HCT116 (cell line): Measurements from ENCODE around the gene ADK. TPM values are rescaled to one million over a fixed set of nuclear protein-coding genes. Genes with fewer than 3 reads are reported as not detected.

Experiments used
- ATAC-seq: fragments of 200-7000 bp; cut with Tn5 transposase; 2 replicates; pipeline ENCODE4 v1.9.1; 2020; ENCODE audit warnings: mild to moderate bottlenecking, moderate library complexity
- BruUV-seq: library from RNA; stranded (reverse); fragments of 400-500 nt; replicated peaks from 2 replicates; lab custom pipeline; 2021; lab: Mats Ljungman, UMichigan
- CTCF ChIA-PET: fragments of 300-600 bp; sonication (Branson Sonifier 250); formaldehyde crosslinking; loops from one replicate; lab custom pipeline; 2021; ENCODE audit warnings: antibody characterized with exemption; lab: Charles Lee
- POLR2A ChIA-PET: fragments of 300-600, 350-600 bp; sonication (Branson Sonifier 250); formaldehyde crosslinking; loops from one replicate; lab custom pipeline; 2021; ENCODE audit warnings: antibody characterized with exemption; lab: Charles Lee
- RAD21 ChIA-PET, 2 experiments: fragments of 300-600 bp; sonication (Branson Sonifier 250); formaldehyde crosslinking; loops; one replicate each; lab custom pipeline; 2023; ENCODE audit warnings: low total read pairs in 2 of 2; ENCODE audit not compliant: uncharacterized antibody in 2 of 2, unreplicated experiment in 2 of 2, low non-redundant PET in 1 of 2; lab: Charles Lee
- DNase-seq: peaks from one replicate; pipeline ENCODE4 v3.0.0-alpha.2; 2010; ENCODE audit warnings: low read depth, low spot score
- H2AFZ ChIP-seq: fragments of 200-600 bp; shearing (Covaris generic), sonication (generic); 2 replicates; pipeline ENCODE4 v1.6.1; 2017; ENCODE audit warnings: low read depth, mixed run types, mixed read lengths, antibody characterized with exemption, low read length; ENCODE audit not compliant: poor library complexity, severe bottlenecking
- H3K27ac ChIP-seq: 2 replicates; pipeline ENCODE4 v1.5.1; 2012; ENCODE audit warnings: low read depth, low read length
- H3K27me3 ChIP-seq: fragments of 200-600 bp; sonication (generic); 2 replicates; pipeline ENCODE4 v1.6.1; 2016; ENCODE audit warnings: mixed run types, low read length, mixed read lengths; ENCODE audit not compliant: insufficient read depth
- H3K36me3 ChIP-seq, 2 experiments: fragments of 200-500 bp in 1 of 2; fragments of 200-600 bp in 1 of 2; sonication (Bioruptor generic) in 1 of 2; sonication (generic) in 1 of 2; 2 replicates each; pipeline versions ENCODE4 v1.5.1 to v1.6.1; 2014 to 2016; ENCODE audit warnings: low read length in 2 of 2, inconsistent platforms in 1 of 2, mixed read lengths in 1 of 2, mixed run types in 1 of 2; ENCODE audit not compliant: insufficient read depth in 2 of 2, control insufficient read depth in 1 of 2
- H3K4me1 ChIP-seq, 2 experiments: fragments of 200-600 bp in 1 of 2; sonication (generic) in 1 of 2; 2 replicates each; pipeline versions ENCODE4 v1.5.1 to v1.6.1; 2012 to 2017; ENCODE audit warnings: low read length in 2 of 2, inconsistent platforms in 1 of 2, mild to moderate bottlenecking in 1 of 2, mixed read lengths in 1 of 2, mixed run types in 1 of 2, moderate library complexity in 1 of 2; ENCODE audit not compliant: insufficient read depth in 2 of 2, control insufficient read depth in 1 of 2
- H3K4me2 ChIP-seq: fragments of 200-600 bp; sonication (generic); 2 replicates; pipeline ENCODE4 v1.6.1; 2017; ENCODE audit warnings: mixed run types, low read length, mixed read lengths
- H3K4me3 ChIP-seq, 2 experiments: fragments of 200-600 bp in 1 of 2; sonication (generic) in 1 of 2; replicated peaks in 1 of 2; 2 replicates each; pipeline ENCODE4 v1.5.1; 2011 to 2016; ENCODE audit warnings: low read length in 2 of 2, control low read depth in 1 of 2, low read depth in 1 of 2, mild to moderate bottlenecking in 1 of 2, mixed read lengths in 1 of 2, mixed run types in 1 of 2
- H3K79me2 ChIP-seq: fragments of 200-600 bp; sonication (generic); 2 replicates; pipeline ENCODE4 v1.6.1; 2017; ENCODE audit warnings: mild to moderate bottlenecking, mixed run types, low read length, moderate library complexity, mixed read lengths; ENCODE audit not compliant: insufficient read depth
- H3K9ac ChIP-seq: fragments of 200-600 bp; sonication (generic); 2 replicates; pipeline ENCODE4 v1.6.1; 2016; ENCODE audit warnings: low read length, mixed read lengths
- H3K9me2 ChIP-seq: fragments of 200-600 bp; sonication (generic), shearing (Covaris generic); 2 replicates; pipeline ENCODE4 v1.6.1; 2017; ENCODE audit warnings: mixed run types, mild to moderate bottlenecking, moderate library complexity; ENCODE audit not compliant: insufficient read depth
- H3K9me3 ChIP-seq, 2 experiments: fragments of 200-500 bp in 1 of 2; fragments of 200-600 bp in 1 of 2; sonication (Bioruptor generic) in 1 of 2; sonication (generic) in 1 of 2; 2 replicates each; pipeline ENCODE4 v1.6.1; 2014 to 2017; ENCODE audit warnings: low read length in 2 of 2, mixed read lengths in 2 of 2, inconsistent platforms in 1 of 2, low read depth in 1 of 2, mild to moderate bottlenecking in 1 of 2, mixed run types in 1 of 2, moderate library complexity in 1 of 2; ENCODE audit not compliant: control insufficient read depth in 1 of 2, insufficient read depth in 1 of 2
- H4K20me1 ChIP-seq: fragments of 200-600 bp; sonication (generic), shearing (Covaris generic); 2 replicates; pipeline ENCODE4 v1.6.1; 2017; ENCODE audit warnings: mixed run types, mild to moderate bottlenecking, moderate library complexity; ENCODE audit not compliant: insufficient read depth
- EZH2phosphoT487 ChIP-seq: fragments of 200-600 bp; IDR thresholded peaks from 2 replicates; pipeline ENCODE4 v1.6.1; 2018; ENCODE audit warnings: antibody characterized with exemption, borderline replicate concordance
- POLR2AphosphoS5 ChIP-seq: IDR thresholded peaks from 2 replicates; pipeline ENCODE4 v1.6.1; 2011; ENCODE audit warnings: mild to moderate bottlenecking, low read depth, low read length, moderate library complexity
- SIN3A ChIP-seq: IDR thresholded peaks from 2 replicates; pipeline ENCODE4 v1.6.1; 2012; ENCODE audit warnings: low read depth
- SRF ChIP-seq: IDR thresholded peaks from 2 replicates; pipeline ENCODE4 v1.6.1; 2012; ENCODE audit warnings: low read depth
- ZNF274 ChIP-seq: fragments of 200-500 bp; sonication (Bioruptor generic); IDR thresholded peaks from 2 replicates; pipeline ENCODE4 v1.6.1; 2014; ENCODE audit warnings: mild to moderate bottlenecking, low read depth, low read length, inconsistent platforms
- intact Hi-C: fragments of 100-400 bp; cut with micrococcal nuclease; formaldehyde crosslinking; loops from 2 replicates; pipeline ENCODE4 v1.10.0; 2022
- total RNA-seq: library from RNA; stranded (reverse); gene quantifications from one replicate; pipeline ENCODE4 v1.2.1, GENCODE V29; 2021; ENCODE audit not compliant: unreplicated experiment
- TF ChIP-seq, protein P1 (sequence below): IDR thresholded peaks from 2 replicates; pipeline ENCODE4 v1.6.1; 2012; ENCODE audit warnings: low read depth
- TF ChIP-seq, protein P2 (sequence below): IDR thresholded peaks from 2 replicates; pipeline ENCODE4 v1.6.1; 2012
- TF ChIP-seq, protein P3 (sequence below): IDR thresholded peaks from 2 replicates; pipeline ENCODE4 v1.6.1; 2012

The ADK gene
- total RNA-seq, 1 experiment from 2014 or later: 55.0 TPM

DNA sequence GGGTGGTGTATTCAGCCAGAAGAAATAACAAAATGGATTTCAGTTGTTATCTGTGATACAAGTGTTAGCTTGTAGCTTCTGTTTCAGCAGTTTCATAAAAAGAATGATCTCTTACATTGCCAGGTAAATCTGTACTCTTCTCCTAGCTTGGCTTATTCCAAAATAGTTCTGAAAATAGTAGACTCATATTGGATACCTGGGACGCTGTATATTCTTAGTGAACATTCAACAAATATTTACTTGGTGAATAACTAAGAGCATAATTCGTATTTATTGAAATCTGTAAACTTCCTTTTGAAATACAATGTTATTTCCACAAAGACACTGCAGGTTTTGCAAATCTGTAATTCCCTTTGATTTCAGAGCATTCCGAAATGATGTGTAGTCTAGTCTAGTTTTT is 249.2 kb downstream of the ADK start (continued):
- TF ChIP-seq, protein P1, sequence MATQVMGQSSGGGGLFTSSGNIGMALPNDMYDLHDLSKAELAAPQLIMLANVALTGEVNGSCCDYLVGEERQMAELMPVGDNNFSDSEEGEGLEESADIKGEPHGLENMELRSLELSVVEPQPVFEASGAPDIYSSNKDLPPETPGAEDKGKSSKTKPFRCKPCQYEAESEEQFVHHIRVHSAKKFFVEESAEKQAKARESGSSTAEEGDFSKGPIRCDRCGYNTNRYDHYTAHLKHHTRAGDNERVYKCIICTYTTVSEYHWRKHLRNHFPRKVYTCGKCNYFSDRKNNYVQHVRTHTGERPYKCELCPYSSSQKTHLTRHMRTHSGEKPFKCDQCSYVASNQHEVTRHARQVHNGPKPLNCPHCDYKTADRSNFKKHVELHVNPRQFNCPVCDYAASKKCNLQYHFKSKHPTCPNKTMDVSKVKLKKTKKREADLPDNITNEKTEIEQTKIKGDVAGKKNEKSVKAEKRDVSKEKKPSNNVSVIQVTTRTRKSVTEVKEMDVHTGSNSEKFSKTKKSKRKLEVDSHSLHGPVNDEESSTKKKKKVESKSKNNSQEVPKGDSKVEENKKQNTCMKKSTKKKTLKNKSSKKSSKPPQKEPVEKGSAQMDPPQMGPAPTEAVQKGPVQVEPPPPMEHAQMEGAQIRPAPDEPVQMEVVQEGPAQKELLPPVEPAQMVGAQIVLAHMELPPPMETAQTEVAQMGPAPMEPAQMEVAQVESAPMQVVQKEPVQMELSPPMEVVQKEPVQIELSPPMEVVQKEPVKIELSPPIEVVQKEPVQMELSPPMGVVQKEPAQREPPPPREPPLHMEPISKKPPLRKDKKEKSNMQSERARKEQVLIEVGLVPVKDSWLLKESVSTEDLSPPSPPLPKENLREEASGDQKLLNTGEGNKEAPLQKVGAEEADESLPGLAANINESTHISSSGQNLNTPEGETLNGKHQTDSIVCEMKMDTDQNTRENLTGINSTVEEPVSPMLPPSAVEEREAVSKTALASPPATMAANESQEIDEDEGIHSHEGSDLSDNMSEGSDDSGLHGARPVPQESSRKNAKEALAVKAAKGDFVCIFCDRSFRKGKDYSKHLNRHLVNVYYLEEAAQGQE: no peak
- TF ChIP-seq EZH2phosphoT487: no peak
- no peak for TF ChIP-seq SIN3A

DNA sequence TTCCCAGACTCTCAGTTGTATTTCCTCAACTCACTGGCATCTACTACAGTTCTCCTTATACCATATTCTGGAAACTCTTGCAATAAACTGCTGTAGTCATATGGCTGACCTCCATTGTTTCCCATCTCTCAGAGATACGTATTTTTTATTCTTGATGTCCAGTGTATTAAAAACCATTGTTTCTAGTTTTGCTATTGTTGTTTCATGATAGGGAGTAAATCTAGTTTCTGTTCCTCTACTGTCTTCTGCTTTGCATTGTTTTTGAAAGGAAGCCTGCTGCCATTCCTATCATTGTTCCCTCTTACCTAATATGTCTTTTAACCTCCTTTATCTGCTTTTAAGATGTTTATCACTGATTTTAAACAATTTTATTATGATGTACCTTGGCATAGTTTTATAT is 255.0 kb downstream of the ADK start:
- Histone ChIP-seq H3K9me3 (no peaks in the 10 kb centered on the region), H3K4me1 (no peaks in the 10 kb centered on the region), H3K4me3 (no peak overlapping the region), H3K4me2 (no peak overlapping the region), H3K27ac (no peak overlapping the region), H4K20me1 (no peaks in the 10 kb centered on the region), H3K79me2 (no peaks in the 10 kb centered on the region), H3K27me3 (no peaks in the 10 kb centered on the region), H3K9ac (no peak overlapping the region), H3K9me2 (no peaks in the 10 kb centered on the region), H3K36me3 (no peaks in the 10 kb centered on the region), H2AFZ (no peak overlapping the region)
- CTCF ChIA-PET: no interaction called here
- TF ChIP-seq SRF (no peak), POLR2AphosphoS5 (no peak), ZNF274 (no peak)
- TF ChIP-seq, protein P2, sequence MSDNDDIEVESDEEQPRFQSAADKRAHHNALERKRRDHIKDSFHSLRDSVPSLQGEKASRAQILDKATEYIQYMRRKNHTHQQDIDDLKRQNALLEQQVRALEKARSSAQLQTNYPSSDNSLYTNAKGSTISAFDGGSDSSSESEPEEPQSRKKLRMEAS: no peak
- TF ChIP-seq, protein P3, sequence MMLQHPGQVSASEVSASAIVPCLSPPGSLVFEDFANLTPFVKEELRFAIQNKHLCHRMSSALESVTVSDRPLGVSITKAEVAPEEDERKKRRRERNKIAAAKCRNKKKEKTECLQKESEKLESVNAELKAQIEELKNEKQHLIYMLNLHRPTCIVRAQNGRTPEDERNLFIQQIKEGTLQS: no peak
- POLR2A ChIA-PET: no interaction called here
- BruUV-seq: no TSS peak
- DNase-seq (no peak), ATAC-seq (no peak)
- RAD21 ChIA-PET: no interaction called here
- intact Hi-C loops: no loop called here
